Tibial nerve (tissue), 3 donors: ENCODE results near the gene CYB561D1.

Experiments used
- POLR2A ChIP-seq, 2 donors: fragments of 450-650 bp; IDR thresholded peaks; one replicate each; pipeline ENCODE4 v1.6.1; 2017; ENCODE audit warnings: antibody characterized with exemption in 2 of 2, mild to moderate bottlenecking in 2 of 2, moderate library complexity in 2 of 2
- TF ChIP-seq, protein P1 (sequence below), 5 experiments: fragments of 200-600 bp in 3 of 5; fragments of 450-650 bp in 2 of 5; sonication (generic) in 3 of 5; IDR thresholded peaks; one replicate each; pipeline ENCODE4 v1.5.1; 2016 to 2019; ENCODE audit warnings: antibody characterized with exemption in 5 of 5, mild to moderate bottlenecking in 3 of 5, moderate library complexity in 2 of 5

DNA sequence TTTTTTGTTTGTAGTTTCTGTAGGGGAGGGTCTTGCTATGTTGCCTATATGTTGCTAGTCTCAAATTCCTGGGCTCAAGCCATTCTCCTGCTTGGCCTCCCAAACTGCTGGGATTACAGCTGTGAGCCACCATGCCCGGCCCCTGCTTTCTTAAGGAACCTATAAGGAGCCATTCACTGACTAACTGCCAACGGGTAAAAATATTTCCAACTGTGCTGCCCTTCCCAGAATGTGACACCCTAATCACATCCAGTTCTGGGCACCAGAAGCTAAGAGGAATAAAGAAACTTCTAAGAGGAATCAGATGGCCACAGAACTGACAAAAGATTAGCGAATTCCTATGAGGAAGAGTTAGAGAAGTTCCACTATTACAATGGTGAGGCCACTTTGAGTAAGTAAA lies 21.1 kb upstream of the CYB561D1 start:
- TF ChIP-seq, protein P1, sequence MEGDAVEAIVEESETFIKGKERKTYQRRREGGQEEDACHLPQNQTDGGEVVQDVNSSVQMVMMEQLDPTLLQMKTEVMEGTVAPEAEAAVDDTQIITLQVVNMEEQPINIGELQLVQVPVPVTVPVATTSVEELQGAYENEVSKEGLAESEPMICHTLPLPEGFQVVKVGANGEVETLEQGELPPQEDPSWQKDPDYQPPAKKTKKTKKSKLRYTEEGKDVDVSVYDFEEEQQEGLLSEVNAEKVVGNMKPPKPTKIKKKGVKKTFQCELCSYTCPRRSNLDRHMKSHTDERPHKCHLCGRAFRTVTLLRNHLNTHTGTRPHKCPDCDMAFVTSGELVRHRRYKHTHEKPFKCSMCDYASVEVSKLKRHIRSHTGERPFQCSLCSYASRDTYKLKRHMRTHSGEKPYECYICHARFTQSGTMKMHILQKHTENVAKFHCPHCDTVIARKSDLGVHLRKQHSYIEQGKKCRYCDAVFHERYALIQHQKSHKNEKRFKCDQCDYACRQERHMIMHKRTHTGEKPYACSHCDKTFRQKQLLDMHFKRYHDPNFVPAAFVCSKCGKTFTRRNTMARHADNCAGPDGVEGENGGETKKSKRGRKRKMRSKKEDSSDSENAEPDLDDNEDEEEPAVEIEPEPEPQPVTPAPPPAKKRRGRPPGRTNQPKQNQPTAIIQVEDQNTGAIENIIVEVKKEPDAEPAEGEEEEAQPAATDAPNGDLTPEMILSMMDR (IDR thresholded peaks at IDR 0.05), result no peak
- no peak for TF ChIP-seq POLR2A (IDR thresholded peaks at IDR 0.05)
